Subcutaneous adipose tissue (tissue), 4 donors: ENCODE results near the gene KDM2B. TPM values are rescaled to one million over a fixed set of nuclear protein-coding genes. Genes with fewer than 3 reads are reported as not detected.

Experiments used
- total RNA-seq, 4 donors: library from RNA; depleted of rRNA; stranded (reverse); fragments of >200 nt; gene quantifications; one replicate each; pipeline ENCODE4 v1.1.0, GENCODE V29; 2016
- TF ChIP-seq, protein P1 (sequence below): fragments of 450-650 bp; IDR thresholded peaks from one replicate; pipeline ENCODE4 v1.5.1; 2016; ENCODE audit warnings: low read depth, mild to moderate bottlenecking, control low read depth, antibody characterized with exemption, moderate library complexity

KDM2B gene
- total RNA-seq, 4 donors from 2014 or later, result 13.9 to 22.6 (median 16.2) TPM

DNA sequence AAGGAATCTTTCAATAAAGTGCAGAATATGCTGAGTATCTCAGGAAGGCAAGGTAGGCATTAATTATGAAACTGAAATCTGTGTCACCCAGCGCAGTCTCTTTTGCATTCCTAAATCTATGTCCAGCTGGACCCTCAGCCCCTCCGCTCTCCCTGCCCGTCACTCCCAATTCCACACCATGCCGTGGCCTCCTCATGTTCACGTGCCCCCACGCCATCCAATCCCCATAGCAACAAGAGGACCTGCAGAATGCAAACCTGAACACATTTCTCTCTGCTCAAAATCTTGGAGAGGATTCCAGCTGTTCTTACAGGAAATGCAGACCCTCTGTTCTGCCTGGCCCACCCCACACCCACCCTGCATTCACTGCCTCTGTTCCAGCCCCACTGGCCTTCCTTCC, 35.3 kb downstream of the KDM2B start:
- TF ChIP-seq, protein P1, sequence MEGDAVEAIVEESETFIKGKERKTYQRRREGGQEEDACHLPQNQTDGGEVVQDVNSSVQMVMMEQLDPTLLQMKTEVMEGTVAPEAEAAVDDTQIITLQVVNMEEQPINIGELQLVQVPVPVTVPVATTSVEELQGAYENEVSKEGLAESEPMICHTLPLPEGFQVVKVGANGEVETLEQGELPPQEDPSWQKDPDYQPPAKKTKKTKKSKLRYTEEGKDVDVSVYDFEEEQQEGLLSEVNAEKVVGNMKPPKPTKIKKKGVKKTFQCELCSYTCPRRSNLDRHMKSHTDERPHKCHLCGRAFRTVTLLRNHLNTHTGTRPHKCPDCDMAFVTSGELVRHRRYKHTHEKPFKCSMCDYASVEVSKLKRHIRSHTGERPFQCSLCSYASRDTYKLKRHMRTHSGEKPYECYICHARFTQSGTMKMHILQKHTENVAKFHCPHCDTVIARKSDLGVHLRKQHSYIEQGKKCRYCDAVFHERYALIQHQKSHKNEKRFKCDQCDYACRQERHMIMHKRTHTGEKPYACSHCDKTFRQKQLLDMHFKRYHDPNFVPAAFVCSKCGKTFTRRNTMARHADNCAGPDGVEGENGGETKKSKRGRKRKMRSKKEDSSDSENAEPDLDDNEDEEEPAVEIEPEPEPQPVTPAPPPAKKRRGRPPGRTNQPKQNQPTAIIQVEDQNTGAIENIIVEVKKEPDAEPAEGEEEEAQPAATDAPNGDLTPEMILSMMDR, result no peak

GRCh38 chr12:121543786-121544185, 37.0 kb downstream of the KDM2B start:
- TF ChIP-seq, protein P1, result no peak

- TF ChIP-seq, protein P1, result no peak
Observed at GRCh38 chr12:121539908-121540307, 40.9 kb downstream of the KDM2B start.

DNA sequence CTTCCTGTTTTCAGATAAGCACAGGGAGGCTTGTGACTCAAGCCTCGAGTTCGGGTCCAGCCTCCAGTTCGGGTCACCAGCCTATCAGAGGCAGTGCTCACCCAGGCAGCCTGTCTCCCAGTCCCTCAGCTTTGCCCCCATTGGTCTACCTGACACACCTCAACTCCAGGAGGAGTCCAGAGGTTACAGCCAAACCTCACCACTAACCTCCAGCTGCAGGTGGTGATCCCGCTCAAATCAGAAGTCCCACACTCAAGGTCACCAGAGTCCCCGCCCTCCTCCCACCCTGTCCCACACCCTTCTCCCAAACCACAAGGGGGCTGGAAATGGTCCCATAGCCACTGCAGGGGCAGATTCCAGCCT, 42.1 kb downstream of the KDM2B start:
- TF ChIP-seq, protein P1, result no peak

GRCh38 chr12:121537814-121538698, 42.8 kb downstream of the KDM2B start:
- TF ChIP-seq, protein P1, result no peak

DNA sequence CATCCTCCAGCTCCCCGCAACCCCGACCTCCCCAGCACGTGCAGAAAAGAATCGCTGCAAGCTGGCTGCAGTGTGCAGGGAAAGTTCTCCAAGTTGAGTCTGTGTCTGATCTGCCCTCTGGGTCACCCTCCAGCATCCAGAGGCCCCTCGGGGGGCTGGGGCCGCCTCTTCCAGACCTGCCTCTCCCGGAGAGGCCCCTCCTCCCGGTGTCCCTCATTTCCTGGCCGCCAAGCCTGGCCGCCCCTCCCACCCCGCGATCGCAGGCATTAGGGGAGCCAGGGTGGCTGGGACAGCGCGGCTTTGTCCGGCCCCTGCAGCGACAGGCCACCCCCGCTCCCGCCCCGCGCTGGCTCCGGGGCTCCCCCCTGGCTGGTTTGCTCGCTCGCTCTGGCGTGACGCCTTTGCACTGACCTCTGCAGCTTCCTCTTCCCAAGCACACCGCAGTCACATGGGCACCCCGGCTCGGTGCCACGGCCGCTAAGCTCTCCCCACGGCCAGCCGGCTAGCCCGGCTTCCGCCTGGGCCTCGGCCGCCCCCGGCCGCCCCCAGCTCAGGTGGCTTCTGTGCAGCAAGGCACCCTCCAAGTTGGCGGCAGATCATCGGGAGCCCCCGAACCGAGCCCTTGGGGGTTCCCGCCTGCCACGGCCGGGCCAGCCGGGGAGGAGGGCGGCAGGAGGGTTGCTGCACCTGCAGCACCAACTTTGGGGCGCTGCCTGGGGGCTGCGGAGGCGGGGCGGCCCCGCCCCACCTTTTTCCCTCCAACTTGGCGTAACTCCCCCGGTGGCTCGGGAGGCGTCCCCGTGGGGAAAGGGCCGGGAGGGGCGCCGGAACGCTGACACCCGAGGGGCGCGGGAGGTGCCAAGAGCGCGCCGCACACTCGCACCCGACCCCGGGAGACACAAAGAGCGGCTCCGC, 43.7 kb downstream of the KDM2B start:
- TF ChIP-seq, protein P1, result no peak
